ENCODE measurements around the gene NSUN4.
"Not testable (repeated sequence)": the region's sequence is repeated elsewhere in the genome, so short reads cannot be mapped to it uniquely, and the experiment has no call there.

NSUN4 gene

GRCh38 chr1:46340404-46341221 is at the start of gene NSUN4:
TSS of gene NSUN4 (plus strand) at chr1:46340807. CDS start at chr1:46340827, 20 bp downstream.
- peak; percentile 77 for DNase-seq (ENCODE audit: low read depth)

GRCh38 chr1:46295306-46295705 is 45.3 kb upstream of the NSUN4 start:
- DNase-seq (ENCODE audit: low read depth) = no peak

GRCh38 chr1:46298387-46298786 is 42.2 kb upstream of the NSUN4 start:
- DNase-seq (ENCODE audit: low read depth) = no peak

- no peak for DNase-seq (ENCODE audit: low read depth)
Observed at GRCh38 chr1:46300673-46301405, 39.8 kb upstream of the NSUN4 start.

- no peak for DNase-seq (ENCODE audit: low read depth)
Observed at GRCh38 chr1:46301406-46301807, 39.2 kb upstream of the NSUN4 start.

GRCh38 chr1:46301808-46302640 is 38.6 kb upstream of the NSUN4 start:
- peak; percentile 42 for DNase-seq (ENCODE audit: low read depth)

- no peak for DNase-seq (ENCODE audit: low read depth)
Observed at GRCh38 chr1:46302641-46303037, 38.0 kb upstream of the NSUN4 start.

- DNase-seq (ENCODE audit: low read depth) = peak; percentile 86
Observed at GRCh38 chr1:46303038-46303871, 37.4 kb upstream of the NSUN4 start, which contains the start of the genes LRRC41 and UQCRH. TSS of gene LRRC41 (minus strand) at chr1:46303616. CDS start at chr1:46303322, 294 bp downstream. TSS of gene UQCRH (plus strand) at chr1:46303698. CDS start at chr1:46303767, 69 bp downstream.

GRCh38 chr1:46303872-46304326 is 36.7 kb upstream of the NSUN4 start:
- no peak for DNase-seq (ENCODE audit: low read depth)

GRCh38 chr1:46306159-46306530 is 34.5 kb upstream of the NSUN4 start:
- DNase-seq (ENCODE audit: low read depth) = no peak

GRCh38 chr1:46309401-46310159 is 31.0 kb upstream of the NSUN4 start:
- DNase-seq (ENCODE audit: low read depth) = no peak

GRCh38 chr1:46310321-46310720 is 30.3 kb upstream of the NSUN4 start:
- DNase-seq (ENCODE audit: low read depth) = no peak

- DNase-seq (ENCODE audit: low read depth) = no peak
Observed at GRCh38 chr1:46315669-46316403, 24.8 kb upstream of the NSUN4 start.

GRCh38 chr1:46317323-46317722 is 23.3 kb upstream of the NSUN4 start:
- DNase-seq (ENCODE audit: low read depth) = no peak

- not testable (repeated sequence) for DNase-seq (ENCODE audit: low read depth)
Observed at GRCh38 chr1:46319301-46319700, 21.3 kb upstream of the NSUN4 start.

- DNase-seq (ENCODE audit: low read depth) = not testable (repeated sequence)
Observed at GRCh38 chr1:46319960-46320914, 20.4 kb upstream of the NSUN4 start.

GRCh38 chr1:46322191-46322590 is 18.4 kb upstream of the NSUN4 start:
- not testable (repeated sequence) for DNase-seq (ENCODE audit: low read depth)

- not testable (repeated sequence) for DNase-seq (ENCODE audit: low read depth)
Observed at GRCh38 chr1:46325285-46326076, 15.1 kb upstream of the NSUN4 start.

Data from stimulated activated CD8-positive, alpha-beta memory T cell treated with anti-CD3 and anti-CD28 coated beads, Interleukin-4, amount 100 ng/mL, for 24 hours (primary cell).